Measurements from ENCODE around the gene TRIP12.

TRIP12 gene

GRCh38 chr2:229874647-229875046 is 47.2 kb downstream of the TRIP12 start:
- DNase-seq = no peak
- Mint-ChIP-seq H3K4me3 (no peak overlapping the region), H3K36me3 (peaks cover 42% of the 10 kb centered on the region), H3K27me3 (no peaks in the 10 kb centered on the region), H3K4me1 (peaks cover 8% of the 10 kb centered on the region), H3K27ac (no peak overlapping the region), H3K9me3 (no peaks in the 10 kb centered on the region)
- CTCF ChIA-PET = interaction anchor here (2.4 kb wide), 1 partner anchor 73 kb away, joined by 6 read pairs; no protein-coding TSS in a partner anchor

GRCh38 chr2:229873123-229873581 is 48.7 kb downstream of the TRIP12 start:
- H3K9me3 Mint-ChIP-seq = no peaks in the 10 kb centered on the region
- H3K4me3 Mint-ChIP-seq = no peak overlapping the region
- H3K36me3 Mint-ChIP-seq = peaks cover 42% of the 10 kb centered on the region
- no peak overlapping the region for H3K27ac Mint-ChIP-seq
- no peaks in the 10 kb centered on the region for H3K27me3 Mint-ChIP-seq
- no peak for DNase-seq
- H3K4me1 Mint-ChIP-seq = peaks cover 11% of the 10 kb centered on the region
- CTCF ChIA-PET = no interaction called here

GRCh38 chr2:229870903-229871656 is 50.7 kb downstream of the TRIP12 start:
- DNase-seq = no peak
- CTCF ChIA-PET = interaction anchor here (1.4 kb wide), 1 partner anchor 31 kb away, joined by 4 read pairs; no protein-coding TSS in a partner anchor
- Mint-ChIP-seq H3K36me3 (peaks cover 40% of the 10 kb centered on the region), H3K27ac (no peak overlapping the region), H3K9me3 (no peaks in the 10 kb centered on the region), H3K4me1 (peaks cover 11% of the 10 kb centered on the region), H3K27me3 (no peaks in the 10 kb centered on the region), H3K4me3 (no peak overlapping the region)

GRCh38 chr2:229869226-229869625 is 52.6 kb downstream of the TRIP12 start:
- no peak for DNase-seq
- Mint-ChIP-seq H3K27ac (no peak overlapping the region), H3K9me3 (no peaks in the 10 kb centered on the region), H3K27me3 (no peaks in the 10 kb centered on the region), H3K4me1 (peaks cover 14% of the 10 kb centered on the region), H3K4me3 (no peak overlapping the region), H3K36me3 (peaks cover 42% of the 10 kb centered on the region)
- CTCF ChIA-PET = no interaction called here

GRCh38 chr2:229868794-229869193 is 53.0 kb downstream of the TRIP12 start:
- CTCF ChIA-PET = no interaction called here
- Mint-ChIP-seq H3K4me3 (no peak overlapping the region), H3K4me1 (peaks cover 16% of the 10 kb centered on the region), H3K9me3 (no peaks in the 10 kb centered on the region), H3K27ac (no peak overlapping the region), H3K27me3 (no peaks in the 10 kb centered on the region), H3K36me3 (peaks cover 44% of the 10 kb centered on the region)
- no peak for DNase-seq

- Mint-ChIP-seq H3K36me3 (peaks cover 24% of the 10 kb centered on the region), H3K9me3 (no peaks in the 10 kb centered on the region), H3K4me1 (peaks cover 10% of the 10 kb centered on the region), H3K27me3 (no peaks in the 10 kb centered on the region), H3K27ac (no peak overlapping the region), H3K4me3 (no peak overlapping the region)
- no peak for DNase-seq
- CTCF ChIA-PET = no interaction called here
Observed at GRCh38 chr2:229865033-229865432, 56.8 kb downstream of the TRIP12 start.

GRCh38 chr2:229861431-229861830 is 60.4 kb downstream of the TRIP12 start:
- Mint-ChIP-seq H3K4me3 (no peak overlapping the region), H3K4me1 (peaks cover 7% of the 10 kb centered on the region), H3K27me3 (no peaks in the 10 kb centered on the region), H3K27ac (no peak overlapping the region), H3K36me3 (peaks cover 36% of the 10 kb centered on the region), H3K9me3 (no peaks in the 10 kb centered on the region)
- CTCF ChIA-PET = interaction anchor here (0.6 kb wide), 1 partner anchor 1905 kb away, joined by 4 read pairs; no protein-coding TSS in a partner anchor
- DNase-seq = no peak

GRCh38 chr2:229860334-229860733 is 61.5 kb downstream of the TRIP12 start:
- Mint-ChIP-seq H3K9me3 (no peaks in the 10 kb centered on the region), H3K27ac (no peak overlapping the region), H3K4me1 (peaks cover 7% of the 10 kb centered on the region), H3K36me3 (peaks cover 43% of the 10 kb centered on the region), H3K4me3 (no peak overlapping the region), H3K27me3 (no peaks in the 10 kb centered on the region)
- DNase-seq = no peak
- CTCF ChIA-PET = no interaction called here

GRCh38 chr2:229858351-229858750 is 63.5 kb downstream of the TRIP12 start:
- DNase-seq = no peak
- Mint-ChIP-seq H3K27me3 (no peaks in the 10 kb centered on the region), H3K9me3 (no peaks in the 10 kb centered on the region), H3K4me1 (peaks cover 5% of the 10 kb centered on the region), H3K27ac (no peak overlapping the region), H3K4me3 (no peak overlapping the region), H3K36me3 (peaks cover 43% of the 10 kb centered on the region)
- CTCF ChIA-PET = no interaction called here

- CTCF ChIA-PET = no interaction called here
- Mint-ChIP-seq H3K4me1 (peaks cover 12% of the 10 kb centered on the region), H3K27ac (no peak overlapping the region), H3K36me3 (peaks cover 42% of the 10 kb centered on the region), H3K27me3 (no peaks in the 10 kb centered on the region), H3K4me3 (no peak overlapping the region), H3K9me3 (no peaks in the 10 kb centered on the region)
- no peak for DNase-seq
Observed at GRCh38 chr2:229857634-229858033, 64.2 kb downstream of the TRIP12 start.

- H3K4me1 Mint-ChIP-seq = peaks cover 23% of the 10 kb centered on the region
- no peaks in the 10 kb centered on the region for H3K9me3 Mint-ChIP-seq
- no peaks in the 10 kb centered on the region for H3K27me3 Mint-ChIP-seq
- no peak overlapping the region for H3K27ac Mint-ChIP-seq
- CTCF ChIA-PET = interaction anchor here (0.8 to 0.9 kb wide), 2 partner anchors 10 to 55 kb away, joined by 4 read pairs; no protein-coding TSS in a partner anchor
- no peak for DNase-seq
- no peak overlapping the region for H3K4me3 Mint-ChIP-seq
- peaks cover 49% of the 10 kb centered on the region for H3K36me3 Mint-ChIP-seq
Observed at GRCh38 chr2:229856413-229856812, 65.4 kb downstream of the TRIP12 start.

GRCh38 chr2:229855116-229855515 is 66.7 kb downstream of the TRIP12 start:
- no peak overlapping the region for H3K27ac Mint-ChIP-seq

GRCh38 chr2:229852565-229852964 is 69.2 kb downstream of the TRIP12 start:
- CTCF ChIA-PET = interaction anchor here (0.6 kb wide), 1 partner anchor 52 kb away, joined by 3 read pairs; no protein-coding TSS in a partner anchor

More at GRCh38 chr2:229855116-229855515, 66.7 kb downstream of the TRIP12 start:
- CTCF ChIA-PET = no interaction called here
- peaks cover 55% of the 10 kb centered on the region for H3K36me3 Mint-ChIP-seq
- H3K27me3 Mint-ChIP-seq = no peaks in the 10 kb centered on the region
- H3K9me3 Mint-ChIP-seq = no peaks in the 10 kb centered on the region
- no peak for DNase-seq
- peaks cover 32% of the 10 kb centered on the region for H3K4me1 Mint-ChIP-seq
- H3K4me3 Mint-ChIP-seq = no peak overlapping the region

GRCh38 chr2:229851870-229852269 is 69.9 kb downstream of the TRIP12 start:
- CTCF ChIA-PET = interaction anchor here (0.6 kb wide), 1 partner anchor 52 kb away, joined by 3 read pairs; no protein-coding TSS in a partner anchor
- no peak for DNase-seq
- Mint-ChIP-seq H3K27me3 (no peaks in the 10 kb centered on the region), H3K36me3 (peaks cover 49% of the 10 kb centered on the region), H3K4me1 (peaks cover 51% of the 10 kb centered on the region), H3K9me3 (no peaks in the 10 kb centered on the region), H3K27ac (peak overlapping the region; percentile 60), H3K4me3 (no peak overlapping the region)

More at GRCh38 chr2:229852565-229852964, 69.2 kb downstream of the TRIP12 start:
- H3K36me3 Mint-ChIP-seq = peaks cover 47% of the 10 kb centered on the region
- peak overlapping the region; percentile 74 for H3K27ac Mint-ChIP-seq
- peaks cover 51% of the 10 kb centered on the region for H3K4me1 Mint-ChIP-seq
- H3K27me3 Mint-ChIP-seq = no peaks in the 10 kb centered on the region
- H3K9me3 Mint-ChIP-seq = no peaks in the 10 kb centered on the region
- no peak overlapping the region for H3K4me3 Mint-ChIP-seq
- peak; percentile 61 for DNase-seq

All from activated naive CD4-positive, alpha-beta T cell treated with anti-CD3 and anti-CD28 coated beads, Interleukin-2, amount 10 ng/mL, durations not matched to agents 7 days and 5 days (primary cell).